ENCODE measurements around the gene PSD4. TPM values are rescaled to one million over a fixed set of nuclear protein-coding genes. Genes with fewer than 3 reads are reported as not detected.

PSD4 gene
- total RNA-seq, 1 donor from 2014 or later = 39.0 TPM

DNA sequence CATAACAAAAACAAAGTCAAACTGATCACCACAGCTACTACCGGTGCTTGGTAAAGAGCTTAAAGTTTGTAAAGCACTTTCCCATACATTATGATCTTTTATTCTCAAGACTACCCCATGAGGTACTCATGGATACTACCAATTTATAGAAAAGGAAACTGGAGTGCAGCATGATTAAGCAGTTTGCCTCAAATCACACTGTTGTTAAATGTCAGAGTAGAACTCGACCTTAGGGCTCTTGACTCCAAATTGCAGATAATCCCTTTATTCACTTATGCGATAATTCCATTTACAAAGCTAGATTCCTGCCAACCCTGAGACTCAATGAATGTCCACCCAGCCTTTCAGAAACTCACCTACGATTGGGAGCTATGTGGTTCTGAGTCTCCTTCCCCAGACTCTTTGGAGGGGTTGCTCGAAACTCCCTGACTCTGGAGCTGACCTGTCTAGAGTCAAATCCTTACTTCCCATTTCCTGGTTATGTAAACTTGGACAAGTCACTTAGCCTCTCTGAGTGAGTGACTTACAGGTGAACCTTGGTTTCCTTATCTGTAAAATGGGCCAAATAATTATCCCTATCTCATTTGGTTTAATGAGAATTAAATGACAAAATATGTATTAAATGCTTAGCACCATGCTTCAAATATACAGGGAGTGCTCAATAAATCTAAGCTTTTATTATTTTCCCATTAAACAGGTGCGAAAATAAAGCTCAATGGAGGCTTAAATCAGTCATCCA is 47.4 kb downstream of the PSD4 start:
- H3K27ac ChIP-seq = no peak overlapping the region
- H3K36me3 ChIP-seq = no peaks in the 10 kb centered on the region
- no peak for DNase-seq (ENCODE audit: extremely low spot score in 2 of 2)
- intact Hi-C loops (cut with DNase I) = no loop called here
- no peak for TF ChIP-seq POLR2A (IDR thresholded peaks at IDR 0.05)
- TF ChIP-seq, protein P1, sequence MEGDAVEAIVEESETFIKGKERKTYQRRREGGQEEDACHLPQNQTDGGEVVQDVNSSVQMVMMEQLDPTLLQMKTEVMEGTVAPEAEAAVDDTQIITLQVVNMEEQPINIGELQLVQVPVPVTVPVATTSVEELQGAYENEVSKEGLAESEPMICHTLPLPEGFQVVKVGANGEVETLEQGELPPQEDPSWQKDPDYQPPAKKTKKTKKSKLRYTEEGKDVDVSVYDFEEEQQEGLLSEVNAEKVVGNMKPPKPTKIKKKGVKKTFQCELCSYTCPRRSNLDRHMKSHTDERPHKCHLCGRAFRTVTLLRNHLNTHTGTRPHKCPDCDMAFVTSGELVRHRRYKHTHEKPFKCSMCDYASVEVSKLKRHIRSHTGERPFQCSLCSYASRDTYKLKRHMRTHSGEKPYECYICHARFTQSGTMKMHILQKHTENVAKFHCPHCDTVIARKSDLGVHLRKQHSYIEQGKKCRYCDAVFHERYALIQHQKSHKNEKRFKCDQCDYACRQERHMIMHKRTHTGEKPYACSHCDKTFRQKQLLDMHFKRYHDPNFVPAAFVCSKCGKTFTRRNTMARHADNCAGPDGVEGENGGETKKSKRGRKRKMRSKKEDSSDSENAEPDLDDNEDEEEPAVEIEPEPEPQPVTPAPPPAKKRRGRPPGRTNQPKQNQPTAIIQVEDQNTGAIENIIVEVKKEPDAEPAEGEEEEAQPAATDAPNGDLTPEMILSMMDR (IDR thresholded peaks at IDR 0.05) = no peak
- no peak for TF ChIP-seq POLR2AphosphoS5 (IDR thresholded peaks at IDR 0.05; ENCODE audit: insufficient read depth in 1 of 2, low read depth in 1 of 2)
- peaks cover 25% of the 10 kb centered on the region for H3K4me1 ChIP-seq
- H3K9me3 ChIP-seq = no peaks in the 10 kb centered on the region
- H3K27me3 ChIP-seq = no peaks in the 10 kb centered on the region
- H3K4me3 ChIP-seq = no peak overlapping the region

DNA sequence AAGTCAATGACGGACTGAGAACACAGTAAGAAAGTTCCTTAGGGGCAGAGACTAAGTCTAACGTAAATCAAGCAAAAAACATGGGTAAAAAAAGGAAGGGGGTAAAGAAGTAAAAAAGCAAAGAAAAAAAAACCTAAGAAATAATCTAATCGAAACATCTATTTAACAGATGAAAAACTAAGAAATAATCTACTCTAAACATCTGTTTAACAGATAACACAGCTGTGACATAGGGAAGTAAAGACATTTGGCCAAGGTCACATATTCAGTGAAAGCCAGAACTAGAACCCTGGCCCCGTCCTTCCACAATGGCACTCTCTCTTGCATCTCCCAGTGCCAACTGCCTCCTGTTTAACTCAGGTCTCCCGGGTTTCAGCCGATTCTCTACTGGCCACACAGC is 48.1 kb downstream of the PSD4 start:
- no peak for DNase-seq (ENCODE audit: extremely low spot score in 2 of 2)

DNA sequence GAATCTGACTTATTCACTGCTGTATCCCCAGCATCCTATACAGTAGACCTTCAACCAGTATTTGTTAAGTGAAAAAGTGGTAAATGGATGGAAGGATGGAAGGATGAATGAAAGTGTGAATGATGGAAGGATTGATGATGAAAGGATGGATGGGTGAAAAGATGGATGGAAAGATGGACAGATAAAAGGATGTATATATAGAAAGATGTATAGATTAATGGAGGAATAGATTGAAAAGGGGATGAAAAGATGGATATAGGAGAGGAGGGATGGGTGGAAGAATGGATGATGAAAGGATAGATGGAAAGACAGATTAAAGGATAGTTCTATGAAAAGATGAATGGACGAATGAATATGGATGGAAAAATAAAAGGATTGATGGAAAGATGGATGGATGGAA is 50.0 kb downstream of the PSD4 start:
- H3K27me3 ChIP-seq = no peaks in the 10 kb centered on the region
- intact Hi-C loops (cut with DNase I) = no loop called here
- no peak overlapping the region for H3K27ac ChIP-seq

More for the DNA sequence above, 48.1 kb downstream of the PSD4 start:
- TF ChIP-seq, protein P1 (IDR thresholded peaks at IDR 0.05) = no peak
- TF ChIP-seq POLR2AphosphoS5 (IDR thresholded peaks at IDR 0.05; ENCODE audit: insufficient read depth in 1 of 2, low read depth in 1 of 2) = no peak
- no peak for TF ChIP-seq POLR2A (IDR thresholded peaks at IDR 0.05)
- H3K27me3 ChIP-seq = no peaks in the 10 kb centered on the region
- H3K27ac ChIP-seq = no peak overlapping the region
- H3K9me3 ChIP-seq = no peaks in the 10 kb centered on the region
- peaks cover 19% of the 10 kb centered on the region for H3K4me1 ChIP-seq
- intact Hi-C loops (cut with DNase I) = no loop called here
- no peaks in the 10 kb centered on the region for H3K36me3 ChIP-seq
- H3K4me3 ChIP-seq = no peak overlapping the region

DNA sequence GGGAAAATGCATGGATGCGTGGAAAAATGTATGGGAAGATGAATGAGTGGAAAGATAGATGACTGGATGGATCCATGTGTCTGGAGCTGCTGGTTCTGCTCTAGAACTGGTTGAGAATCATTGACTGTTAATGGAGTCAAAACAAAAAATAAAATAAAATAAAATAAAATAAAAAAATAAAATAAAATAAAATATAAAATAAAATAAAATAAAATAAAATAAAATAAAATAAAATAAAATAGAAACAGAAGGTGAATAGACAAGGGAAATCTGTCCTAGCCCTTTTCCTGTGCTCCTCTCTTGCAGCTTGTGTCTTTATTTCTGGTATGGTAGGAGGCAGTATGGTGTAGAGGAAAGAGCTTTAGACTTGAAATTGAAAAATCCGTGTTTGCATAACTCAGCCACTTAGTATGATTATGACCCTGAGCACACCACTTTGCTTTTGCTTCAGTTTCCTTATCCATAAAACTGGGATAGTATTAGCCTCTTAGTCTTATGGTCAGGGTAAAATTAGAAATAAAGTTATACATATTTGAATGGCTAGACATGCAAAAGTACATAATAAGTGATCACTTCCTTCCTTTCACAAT is 51.0 kb downstream of the PSD4 start:
- Histone ChIP-seq H3K4me1 (no peaks in the 10 kb centered on the region), H3K9me3 (no peaks in the 10 kb centered on the region), H3K27ac (no peak overlapping the region), H3K4me3 (no peak overlapping the region), H3K36me3 (no peaks in the 10 kb centered on the region), H3K27me3 (no peaks in the 10 kb centered on the region)
- TF ChIP-seq, protein P1 (IDR thresholded peaks at IDR 0.05) = no peak
- TF ChIP-seq POLR2A (IDR thresholded peaks at IDR 0.05) (no peak), POLR2AphosphoS5 (IDR thresholded peaks at IDR 0.05; ENCODE audit: insufficient read depth in 1 of 2, low read depth in 1 of 2) (no peak)
- intact Hi-C loops (cut with DNase I) = no loop called here
- no peak for DNase-seq (ENCODE audit: extremely low spot score in 2 of 2)

More for the DNA sequence above, 50.0 kb downstream of the PSD4 start:
- H3K36me3 ChIP-seq = no peaks in the 10 kb centered on the region
- H3K9me3 ChIP-seq = no peaks in the 10 kb centered on the region
- no peak overlapping the region for H3K4me3 ChIP-seq
- no peaks in the 10 kb centered on the region for H3K4me1 ChIP-seq
- TF ChIP-seq POLR2AphosphoS5 (IDR thresholded peaks at IDR 0.05; ENCODE audit: insufficient read depth in 1 of 2, low read depth in 1 of 2) (no peak), POLR2A (IDR thresholded peaks at IDR 0.05) (no peak)
- TF ChIP-seq, protein P1 (IDR thresholded peaks at IDR 0.05) = no peak
- DNase-seq (ENCODE audit: extremely low spot score in 2 of 2) = no peak

All from vagina (tissue), 2 donors.